GM23338 (cell line): Measurements from ENCODE around the gene RNF32.

Experiments used
- CREB1 ChIP-seq: fragments of 250-450 bp; sonication (Bioruptor Pico); IDR thresholded peaks from 2 replicates; pipeline ENCODE4 v1.5.0; 2020; ENCODE audit warnings: low read depth, mild to moderate bottlenecking, moderate library complexity
- EZH2 ChIP-seq: fragments of 200-600 bp; sonication (generic); IDR thresholded peaks from one replicate; pipeline ENCODE4 v1.8.0; 2017; ENCODE audit warnings: antibody characterized with exemption, mild to moderate bottlenecking, low read depth; ENCODE audit not compliant: unreplicated experiment
- POLR2AphosphoS5 ChIP-seq: IDR thresholded peaks from 2 replicates; pipeline ENCODE4 v1.6.1; 2016; ENCODE audit warnings: antibody characterized with exemption, low read depth
- ZNF114 ChIP-seq: fragments of 250-450 bp; sonication (Bioruptor Pico); IDR thresholded peaks from 2 replicates; pipeline ENCODE4 v1.5.0; 2020; ENCODE audit warnings: mild to moderate bottlenecking, moderate library complexity
- TF ChIP-seq, protein P1 (sequence below): IDR thresholded peaks from one replicate; pipeline ENCODE4 v1.6.1; 2018; ENCODE audit warnings: antibody characterized with exemption; ENCODE audit not compliant: unreplicated experiment
- TF ChIP-seq, protein P2 (sequence below), 2 experiments: fragments of 200-600 bp in 1 of 2; sonication (generic) in 1 of 2; conservative IDR thresholded peaks; 2 replicates each; pipeline versions ENCODE4 v1.5.1 to v1.6.1; 2016 to 2017; ENCODE audit warnings: antibody characterized with exemption in 2 of 2, low read depth in 2 of 2, mild to moderate bottlenecking in 2 of 2, moderate library complexity in 1 of 2
- TF ChIP-seq, protein P3 (sequence below): IDR thresholded peaks from 2 replicates; pipeline ENCODE4 v1.6.1; 2016; ENCODE audit warnings: antibody characterized with exemption

DNA sequence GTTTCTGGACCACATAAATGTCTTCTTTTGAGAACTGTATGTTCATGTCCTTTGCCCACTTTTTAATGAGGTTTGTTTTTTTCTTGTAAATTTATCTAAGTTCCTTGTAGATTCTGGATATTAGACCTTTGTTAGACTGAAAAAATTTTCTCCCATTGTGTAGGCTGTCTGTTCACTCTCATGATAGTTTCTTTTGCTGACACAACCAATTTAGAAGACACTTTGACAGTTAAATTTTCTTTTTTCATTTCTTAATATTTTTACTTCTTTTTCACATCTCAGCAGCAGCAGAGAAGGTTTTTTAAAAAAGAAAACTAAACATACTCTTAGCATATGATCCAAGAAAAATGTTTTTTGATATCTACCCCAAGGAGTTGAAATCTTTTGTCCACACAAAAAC lies 61.8 kb downstream of the RNF32 start:
- no peak for TF ChIP-seq CREB1 (CRISPR knock-in tag)
- TF ChIP-seq, protein P1, sequence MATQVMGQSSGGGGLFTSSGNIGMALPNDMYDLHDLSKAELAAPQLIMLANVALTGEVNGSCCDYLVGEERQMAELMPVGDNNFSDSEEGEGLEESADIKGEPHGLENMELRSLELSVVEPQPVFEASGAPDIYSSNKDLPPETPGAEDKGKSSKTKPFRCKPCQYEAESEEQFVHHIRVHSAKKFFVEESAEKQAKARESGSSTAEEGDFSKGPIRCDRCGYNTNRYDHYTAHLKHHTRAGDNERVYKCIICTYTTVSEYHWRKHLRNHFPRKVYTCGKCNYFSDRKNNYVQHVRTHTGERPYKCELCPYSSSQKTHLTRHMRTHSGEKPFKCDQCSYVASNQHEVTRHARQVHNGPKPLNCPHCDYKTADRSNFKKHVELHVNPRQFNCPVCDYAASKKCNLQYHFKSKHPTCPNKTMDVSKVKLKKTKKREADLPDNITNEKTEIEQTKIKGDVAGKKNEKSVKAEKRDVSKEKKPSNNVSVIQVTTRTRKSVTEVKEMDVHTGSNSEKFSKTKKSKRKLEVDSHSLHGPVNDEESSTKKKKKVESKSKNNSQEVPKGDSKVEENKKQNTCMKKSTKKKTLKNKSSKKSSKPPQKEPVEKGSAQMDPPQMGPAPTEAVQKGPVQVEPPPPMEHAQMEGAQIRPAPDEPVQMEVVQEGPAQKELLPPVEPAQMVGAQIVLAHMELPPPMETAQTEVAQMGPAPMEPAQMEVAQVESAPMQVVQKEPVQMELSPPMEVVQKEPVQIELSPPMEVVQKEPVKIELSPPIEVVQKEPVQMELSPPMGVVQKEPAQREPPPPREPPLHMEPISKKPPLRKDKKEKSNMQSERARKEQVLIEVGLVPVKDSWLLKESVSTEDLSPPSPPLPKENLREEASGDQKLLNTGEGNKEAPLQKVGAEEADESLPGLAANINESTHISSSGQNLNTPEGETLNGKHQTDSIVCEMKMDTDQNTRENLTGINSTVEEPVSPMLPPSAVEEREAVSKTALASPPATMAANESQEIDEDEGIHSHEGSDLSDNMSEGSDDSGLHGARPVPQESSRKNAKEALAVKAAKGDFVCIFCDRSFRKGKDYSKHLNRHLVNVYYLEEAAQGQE = no peak
- no peak for TF ChIP-seq POLR2AphosphoS5
- TF ChIP-seq, protein P2, sequence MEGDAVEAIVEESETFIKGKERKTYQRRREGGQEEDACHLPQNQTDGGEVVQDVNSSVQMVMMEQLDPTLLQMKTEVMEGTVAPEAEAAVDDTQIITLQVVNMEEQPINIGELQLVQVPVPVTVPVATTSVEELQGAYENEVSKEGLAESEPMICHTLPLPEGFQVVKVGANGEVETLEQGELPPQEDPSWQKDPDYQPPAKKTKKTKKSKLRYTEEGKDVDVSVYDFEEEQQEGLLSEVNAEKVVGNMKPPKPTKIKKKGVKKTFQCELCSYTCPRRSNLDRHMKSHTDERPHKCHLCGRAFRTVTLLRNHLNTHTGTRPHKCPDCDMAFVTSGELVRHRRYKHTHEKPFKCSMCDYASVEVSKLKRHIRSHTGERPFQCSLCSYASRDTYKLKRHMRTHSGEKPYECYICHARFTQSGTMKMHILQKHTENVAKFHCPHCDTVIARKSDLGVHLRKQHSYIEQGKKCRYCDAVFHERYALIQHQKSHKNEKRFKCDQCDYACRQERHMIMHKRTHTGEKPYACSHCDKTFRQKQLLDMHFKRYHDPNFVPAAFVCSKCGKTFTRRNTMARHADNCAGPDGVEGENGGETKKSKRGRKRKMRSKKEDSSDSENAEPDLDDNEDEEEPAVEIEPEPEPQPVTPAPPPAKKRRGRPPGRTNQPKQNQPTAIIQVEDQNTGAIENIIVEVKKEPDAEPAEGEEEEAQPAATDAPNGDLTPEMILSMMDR (conservative IDR thresholded peaks at IDR 0.05; ENCODE audit: low read depth in 2 of 2) = no peak
- no peak for TF ChIP-seq EZH2
- TF ChIP-seq ZNF114 (CRISPR knock-in tag) = no peak
- TF ChIP-seq, protein P3, sequence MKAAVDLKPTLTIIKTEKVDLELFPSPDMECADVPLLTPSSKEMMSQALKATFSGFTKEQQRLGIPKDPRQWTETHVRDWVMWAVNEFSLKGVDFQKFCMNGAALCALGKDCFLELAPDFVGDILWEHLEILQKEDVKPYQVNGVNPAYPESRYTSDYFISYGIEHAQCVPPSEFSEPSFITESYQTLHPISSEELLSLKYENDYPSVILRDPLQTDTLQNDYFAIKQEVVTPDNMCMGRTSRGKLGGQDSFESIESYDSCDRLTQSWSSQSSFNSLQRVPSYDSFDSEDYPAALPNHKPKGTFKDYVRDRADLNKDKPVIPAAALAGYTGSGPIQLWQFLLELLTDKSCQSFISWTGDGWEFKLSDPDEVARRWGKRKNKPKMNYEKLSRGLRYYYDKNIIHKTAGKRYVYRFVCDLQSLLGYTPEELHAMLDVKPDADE = no peak
